GM18526 (cell line): ENCODE measurements around the gene MDM2.

Experiments
- POLR2A ChIP-seq: IDR thresholded peaks from 3 replicates; pipeline ENCODE4 v1.6.1; 2011; ENCODE audit not compliant: insufficient read length; ENCODE audit errors: extremely low read depth

MDM2 gene

GRCh38 chr12:68890701-68891113 is 82.7 kb downstream of the MDM2 start:
- no peak for TF ChIP-seq POLR2A

DNA sequence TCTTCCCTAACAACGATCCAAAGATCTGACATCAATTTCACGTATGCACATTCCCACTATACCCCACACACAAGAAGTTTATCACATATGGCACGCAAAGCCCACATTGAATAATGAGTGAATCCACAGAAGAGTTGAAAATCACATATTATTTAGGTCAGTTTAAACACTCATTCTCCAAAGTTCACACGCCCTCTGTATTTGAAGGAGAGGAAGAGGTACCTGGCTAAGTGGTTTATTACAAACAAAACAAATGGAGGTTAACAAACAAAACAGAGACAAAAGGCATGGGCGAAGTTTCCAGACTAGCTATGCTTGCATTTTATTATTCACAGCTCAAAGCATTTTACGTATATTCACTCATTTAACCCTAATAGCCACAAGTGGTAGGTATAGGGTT is 83.2 kb downstream of the MDM2 start:
- TF ChIP-seq POLR2A: no peak

- TF ChIP-seq POLR2A: no peak
Observed at GRCh38 chr12:68893201-68893600, 85.2 kb downstream of the MDM2 start.

- no peak for TF ChIP-seq POLR2A
Observed at GRCh38 chr12:68893741-68894140, 85.8 kb downstream of the MDM2 start.

DNA sequence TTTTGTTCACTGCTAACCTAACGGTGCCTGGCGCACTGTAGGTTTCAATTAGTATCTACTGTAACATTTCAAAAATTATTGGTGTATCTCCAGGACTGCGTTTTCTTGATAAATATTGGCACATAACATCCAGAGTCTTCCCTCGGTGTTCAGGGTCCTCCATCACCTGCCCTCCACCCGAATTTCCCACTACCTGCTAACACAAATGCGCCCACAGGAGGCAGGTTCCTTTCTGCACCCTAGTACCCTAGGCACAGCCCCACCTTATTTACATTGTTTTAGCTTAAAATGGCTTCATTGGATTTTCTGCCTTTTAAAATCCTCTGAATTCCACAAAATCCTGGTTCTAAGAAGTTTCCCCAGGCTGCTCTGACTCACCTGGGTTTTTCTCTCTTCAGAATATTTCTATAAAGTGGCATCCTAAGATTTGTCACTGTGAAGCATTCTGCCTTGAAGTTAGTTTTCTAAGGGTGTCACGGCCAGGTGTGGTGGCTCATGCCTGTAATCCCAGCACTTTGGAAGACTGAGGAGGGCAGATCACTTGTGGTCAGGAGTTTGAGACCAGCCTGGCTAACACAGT is 86.4 kb downstream of the MDM2 start:
- no peak for TF ChIP-seq POLR2A

GRCh38 chr12:68896881-68897540 is 89.0 kb downstream of the MDM2 start:
- TF ChIP-seq POLR2A: no peak

DNA sequence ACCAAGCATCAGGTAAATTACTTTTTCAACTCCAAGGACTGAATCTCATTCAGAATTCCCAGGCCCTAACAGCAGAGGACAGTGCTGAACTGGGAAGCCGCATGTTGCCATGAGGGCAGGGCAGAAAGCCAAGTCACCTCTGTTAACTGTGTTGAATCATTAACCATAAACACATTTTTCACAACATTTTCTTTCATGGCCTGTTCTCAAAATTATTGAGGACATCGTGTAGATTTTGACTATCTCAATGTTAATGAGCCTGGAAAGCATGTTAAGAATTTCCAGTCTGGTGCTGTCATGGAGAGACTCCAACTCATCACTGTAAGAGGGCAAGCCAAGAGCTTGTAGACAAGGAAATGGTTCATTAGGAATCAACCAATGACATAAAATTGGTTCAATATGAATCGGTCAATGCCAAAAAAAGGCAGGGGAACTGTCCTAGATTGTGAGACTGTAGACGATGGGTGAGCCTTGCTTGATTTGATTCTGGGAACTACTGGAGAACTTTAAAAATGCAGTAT is 91.3 kb downstream of the MDM2 start:
- TF ChIP-seq POLR2A: no peak

DNA sequence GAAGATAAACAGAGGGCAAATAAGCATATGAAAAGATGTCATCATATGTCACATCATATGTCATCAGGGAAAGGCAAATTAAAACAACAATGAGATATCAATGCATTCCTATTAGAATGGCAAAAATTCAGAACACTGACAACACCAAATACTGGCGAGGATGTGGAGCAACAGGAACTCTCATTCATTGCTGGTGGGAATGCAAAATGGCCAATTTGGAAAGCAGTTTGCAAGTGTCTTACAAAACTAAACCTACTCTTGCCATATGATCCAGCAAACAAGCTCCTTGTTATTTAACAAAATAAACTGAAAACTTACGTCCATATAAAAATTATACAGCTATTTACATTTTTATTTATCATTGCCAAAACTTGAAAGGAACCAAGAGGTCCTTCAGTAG is 92.3 kb downstream of the MDM2 start:
- no peak for TF ChIP-seq POLR2A
